HG02981 (cell line): ENCODE results near the gene FASN.
A peak's percentile ranks its signal among the peaks of the same experiment; 100 is the strongest.
"Not testable (repeated sequence)": the region's sequence is repeated elsewhere in the genome, so short reads cannot be mapped to it uniquely, and the experiment has no call there.

Experiments used
- ATAC-seq: cut with Tn5 transposase; IDR thresholded peaks from one replicate; pipeline ENCODE4 v1.9.1; 2021; ENCODE audit warnings: mild to moderate bottlenecking, moderate library complexity; ENCODE audit not compliant: unreplicated experiment

Gene FASN

GRCh38 chr17:82098169-82098938, at the start of gene FASN:
Gene FASN (minus strand): TSS chr17:82098236. CDS start chr17:82096445, 1,791 bp downstream.
- peak; percentile 70 for ATAC-seq

GRCh38 chr17:82146663-82147654, 48.9 kb upstream of the FASN start:
- ATAC-seq: no peak

- ATAC-seq: no peak
Observed at GRCh38 chr17:82145550-82146155, 47.6 kb upstream of the FASN start.

GRCh38 chr17:82143333-82143732, 45.3 kb upstream of the FASN start:
- no peak for ATAC-seq

- ATAC-seq: not testable (repeated sequence)
Observed at GRCh38 chr17:82139961-82140360, 41.9 kb upstream of the FASN start.

- ATAC-seq: no peak
Observed at GRCh38 chr17:82138511-82138992, 40.5 kb upstream of the FASN start.

- ATAC-seq: no peak
Observed at GRCh38 chr17:82134101-82134500, 36.1 kb upstream of the FASN start.

GRCh38 chr17:82133166-82133953, 35.3 kb upstream of the FASN start:
- not testable (repeated sequence) for ATAC-seq

GRCh38 chr17:82129095-82129494, 31.1 kb upstream of the FASN start:
- ATAC-seq: no peak

- no peak for ATAC-seq
Observed at GRCh38 chr17:82128287-82128686, 30.3 kb upstream of the FASN start.

- no peak for ATAC-seq
Observed at GRCh38 chr17:82127704-82128103, 29.7 kb upstream of the FASN start.

GRCh38 chr17:82127315-82127595, 29.2 kb upstream of the FASN start:
- ATAC-seq: no peak

- no peak for ATAC-seq
Observed at GRCh38 chr17:82126556-82127314, 28.7 kb upstream of the FASN start.

- ATAC-seq: no peak
Observed at GRCh38 chr17:82124101-82124500, 26.1 kb upstream of the FASN start.

GRCh38 chr17:82121660-82122629, 23.9 kb upstream of the FASN start:
- ATAC-seq: no peak

GRCh38 chr17:82121246-82121645, 23.2 kb upstream of the FASN start:
- no peak for ATAC-seq

- ATAC-seq: no peak
Observed at GRCh38 chr17:82120148-82120547, 22.1 kb upstream of the FASN start.

- ATAC-seq: no peak
Observed at GRCh38 chr17:82118815-82119380, 20.9 kb upstream of the FASN start.
